ENCODE measurements around the gene STK16.

STK16 gene

DNA sequence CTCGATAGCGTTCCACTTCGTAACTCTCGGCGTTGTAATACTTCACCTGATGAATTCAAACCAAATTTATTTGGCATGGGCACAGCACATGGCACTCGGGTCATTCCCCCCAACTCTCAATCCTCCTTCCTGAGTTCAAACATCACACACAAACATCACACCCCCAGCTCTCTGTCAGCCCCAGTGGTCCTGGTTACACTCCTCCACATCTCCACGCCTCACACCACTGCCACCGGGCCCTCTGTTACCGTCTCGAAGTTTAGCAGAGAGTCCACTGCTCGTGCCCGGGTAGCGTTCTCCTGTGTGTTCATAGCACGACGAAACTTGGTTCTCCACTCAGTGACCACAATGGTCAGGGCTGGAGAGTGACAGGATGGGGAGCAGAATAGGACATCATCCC, 31.1 kb upstream of the STK16 start:
- DNase-seq (ENCODE audit: low read depth): no peak

DNA sequence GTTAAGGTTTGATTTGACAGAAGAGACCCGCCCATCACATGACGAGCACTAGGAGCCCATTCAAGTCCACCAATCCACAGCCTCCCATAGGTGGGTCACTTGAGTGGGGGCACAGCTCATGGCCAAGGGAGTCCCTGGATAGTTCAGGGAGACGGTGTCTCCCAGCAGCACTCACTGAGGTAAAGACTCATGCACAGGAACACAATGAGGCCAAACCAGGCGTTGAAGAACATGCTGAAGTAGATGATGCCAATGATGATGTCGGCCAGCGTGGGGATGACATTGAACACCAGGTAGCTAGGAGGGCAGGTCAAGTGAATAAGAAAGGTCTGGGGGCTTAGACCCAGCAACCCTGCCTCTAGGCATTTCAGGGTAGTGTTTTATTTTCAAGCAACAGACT, 30.5 kb upstream of the STK16 start:
- no peak for DNase-seq (ENCODE audit: low read depth)

DNA sequence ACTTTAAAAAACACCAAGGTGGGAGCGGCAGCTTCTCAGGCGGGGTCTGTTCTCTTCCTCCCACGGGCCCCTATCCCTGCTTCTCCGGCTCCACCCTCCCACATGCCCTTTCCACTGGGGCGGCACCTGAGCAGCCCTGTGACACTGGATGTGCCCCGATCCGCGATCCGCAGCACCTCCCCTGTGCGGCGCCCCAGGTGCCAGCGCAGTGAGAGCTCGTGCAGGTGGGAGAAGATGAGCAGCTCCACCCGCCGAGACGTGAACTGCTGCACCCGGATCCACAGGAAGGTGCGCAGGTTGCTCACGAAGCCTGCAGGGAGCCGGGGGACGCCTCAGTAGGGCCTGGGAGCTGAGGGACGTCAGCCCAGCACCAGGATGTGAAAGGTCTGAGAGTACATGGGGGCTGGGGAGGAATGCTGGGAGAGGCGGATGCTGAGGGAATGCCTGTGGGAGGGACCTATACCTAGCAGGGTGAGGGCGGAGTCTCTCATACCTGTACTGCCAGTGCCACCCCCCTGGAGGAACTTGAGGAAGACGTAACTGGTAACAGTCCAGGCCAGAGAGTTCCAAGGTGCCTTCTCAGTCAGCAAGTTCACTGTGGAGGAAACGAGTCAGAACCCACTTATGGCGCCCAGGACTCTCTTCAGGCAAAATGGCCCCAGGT, 29.3 kb upstream of the STK16 start:
- no peak for DNase-seq (ENCODE audit: low read depth)

DNA sequence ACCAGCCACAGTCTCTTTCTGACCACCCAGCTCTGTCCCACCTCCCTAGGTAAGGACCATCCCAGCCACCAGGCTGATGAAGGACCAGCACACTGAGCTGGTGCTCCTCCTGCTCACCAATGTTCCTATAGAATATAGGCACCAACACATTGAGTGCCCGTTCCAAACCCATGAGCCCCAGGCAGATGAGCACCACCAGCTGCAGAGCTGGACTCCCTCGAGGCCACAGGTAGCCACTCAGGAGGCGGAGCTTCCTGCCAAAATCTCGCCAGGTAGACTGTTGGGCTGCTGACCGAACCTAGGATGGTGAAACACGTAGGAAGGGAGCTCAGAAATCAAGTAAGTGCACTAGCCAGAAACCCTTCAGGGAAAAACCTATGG, 28.8 kb upstream of the STK16 start:
- DNase-seq (ENCODE audit: low read depth): no peak

DNA sequence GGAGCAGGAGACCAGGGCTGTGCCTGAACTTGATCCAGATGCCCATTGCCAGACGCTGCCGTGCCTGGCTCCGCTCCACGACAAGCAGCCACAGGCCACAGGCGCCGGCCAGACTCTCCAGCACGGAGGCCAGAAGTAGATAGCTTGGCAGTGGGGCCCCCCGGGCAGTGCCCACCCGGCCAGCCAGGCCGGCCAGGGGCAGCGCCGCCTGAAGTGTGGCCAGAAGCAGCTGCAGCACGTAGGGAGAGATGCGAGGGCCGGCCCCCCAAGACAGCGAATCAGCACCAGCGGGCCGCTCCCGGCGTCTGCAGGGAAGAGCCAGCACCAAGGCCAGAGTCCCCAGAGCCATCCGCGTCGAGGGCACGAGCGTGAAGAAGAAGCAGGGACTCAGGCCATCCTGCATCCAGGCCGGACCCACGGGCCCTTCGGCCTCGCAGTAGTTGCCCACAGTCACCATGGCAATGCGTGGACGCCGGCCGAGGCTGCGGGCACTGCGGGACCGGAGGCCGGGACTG, 27.0 kb upstream of the STK16 start:
- peak; percentile 62 for DNase-seq (ENCODE audit: low read depth)

DNA sequence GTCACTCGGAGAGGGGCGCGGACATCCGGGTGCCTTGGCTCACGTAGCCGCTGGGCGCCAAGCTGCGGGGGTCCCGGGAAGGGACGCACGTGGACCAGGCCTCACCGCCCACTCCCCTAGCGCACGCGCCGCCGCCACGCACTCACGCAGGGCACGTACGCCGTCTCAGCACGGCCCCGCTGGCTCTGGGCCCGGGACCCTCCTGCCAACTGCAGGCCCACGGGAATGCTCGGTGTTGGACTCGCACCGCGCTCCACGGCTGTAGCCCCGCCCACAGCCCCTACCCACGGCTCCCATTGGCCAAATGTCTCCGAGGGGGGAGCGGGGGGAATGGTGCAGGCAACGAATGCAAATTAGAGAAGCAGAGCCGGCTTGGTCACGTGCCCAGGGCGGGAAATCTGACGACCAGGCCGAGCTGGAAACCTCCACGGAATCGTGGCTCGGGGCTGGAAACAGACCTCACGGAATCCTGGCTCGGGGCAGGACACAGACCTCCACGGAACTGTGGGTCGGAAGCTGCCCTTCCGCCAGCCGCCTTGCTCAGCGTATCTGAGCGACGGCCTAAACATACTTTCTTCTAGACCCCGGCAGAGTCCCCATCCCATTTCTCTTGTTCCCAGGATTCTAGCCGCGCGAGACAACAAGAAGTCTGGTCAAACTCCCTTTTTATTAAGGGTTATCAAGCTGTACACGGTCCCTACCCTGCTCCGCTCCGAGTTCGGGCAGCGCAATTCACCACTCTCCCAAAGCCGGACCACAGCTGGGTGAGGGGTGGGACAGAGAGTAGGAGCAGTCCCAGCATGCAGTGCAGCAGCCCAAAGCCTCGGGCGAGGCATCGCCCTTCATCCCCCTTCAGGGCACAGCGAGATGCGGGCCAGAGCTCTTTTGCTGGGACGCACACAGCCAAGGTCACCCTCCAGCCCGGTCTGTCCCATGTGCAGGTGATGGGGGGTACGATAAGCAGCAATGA, 26.3 kb upstream of the STK16 start, which contains the start of gene ABCB6:
TSS of gene ABCB6 (minus strand) at position 227 of the 970 bp plus-strand sequence. CDS start 285 bp downstream, outside the sequence.
- DNase-seq (ENCODE audit: low read depth): peak; percentile 91

DNA sequence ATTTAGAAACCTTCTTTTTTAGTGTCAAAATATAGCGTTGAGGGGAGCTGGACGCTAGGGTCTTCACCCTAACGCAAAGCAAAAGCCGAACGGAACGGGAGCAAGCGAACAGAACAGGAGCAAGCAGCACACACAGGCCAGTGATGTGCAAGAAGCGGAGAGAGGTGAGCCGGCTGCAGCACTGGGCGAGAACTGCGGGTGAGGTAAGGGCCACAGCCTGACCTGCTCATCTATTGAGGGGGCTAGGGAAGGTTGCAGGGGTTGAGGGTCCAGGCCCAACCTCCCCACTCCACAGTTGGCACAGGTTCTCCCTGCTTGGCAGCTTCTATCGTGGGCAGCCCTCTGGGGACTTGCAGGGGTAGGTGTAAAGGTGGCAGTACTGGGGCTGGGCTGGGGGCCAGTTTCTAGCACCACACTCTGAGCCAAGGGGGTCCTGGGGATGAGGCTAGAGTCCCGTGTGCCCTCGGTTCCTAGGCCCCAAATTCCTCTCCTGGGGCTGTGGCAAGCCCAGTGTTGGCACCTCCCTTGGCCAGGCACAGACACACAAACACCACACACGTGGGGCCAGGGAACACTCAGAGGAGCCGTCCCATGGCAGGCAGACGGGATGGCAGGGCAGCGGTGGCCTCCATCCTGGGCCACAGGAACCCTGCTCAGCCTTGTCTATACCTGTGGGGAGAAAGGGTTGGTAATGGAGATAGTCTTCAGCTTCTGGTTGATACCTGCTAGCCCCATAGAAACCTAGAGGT, 25.3 kb upstream of the STK16 start:
- DNase-seq (ENCODE audit: low read depth): no peak

DNA sequence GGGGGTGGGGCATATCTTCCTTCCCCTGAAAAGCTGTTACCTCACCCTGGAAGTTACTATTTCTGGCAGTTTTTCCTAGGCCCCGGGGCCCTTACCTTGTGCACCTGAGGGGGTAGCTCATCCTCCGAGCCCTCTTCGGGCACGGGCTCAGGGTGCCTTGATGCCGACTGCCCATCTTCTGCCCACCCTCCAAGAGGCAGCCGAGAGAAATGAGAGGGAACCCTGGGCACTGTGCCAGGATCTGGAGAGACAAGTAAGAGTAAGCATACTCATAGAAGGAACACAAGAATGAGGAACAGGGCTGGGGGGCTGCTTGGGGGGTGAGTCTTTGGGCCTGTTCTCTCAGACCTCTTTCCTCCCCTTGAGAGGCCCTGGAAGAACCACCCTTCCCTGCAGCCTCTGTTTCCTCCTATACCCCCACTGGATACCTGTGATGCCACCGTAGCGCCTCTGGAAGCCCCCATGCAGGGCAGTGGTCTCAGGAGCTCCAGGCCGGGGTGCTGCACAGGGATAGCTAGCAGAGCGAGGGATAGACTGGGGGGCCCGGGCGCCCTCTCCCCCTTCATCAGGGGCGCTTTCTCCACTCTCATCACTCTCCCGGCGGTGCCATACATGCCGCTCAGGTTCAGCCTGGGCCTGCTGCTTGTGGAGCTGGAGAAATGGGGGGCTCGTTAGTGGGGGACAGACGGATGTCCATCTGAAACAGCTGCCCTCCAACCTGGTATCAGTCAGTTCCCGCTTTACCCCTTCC, 24.5 kb upstream of the STK16 start:
- DNase-seq (ENCODE audit: low read depth): no peak

DNA sequence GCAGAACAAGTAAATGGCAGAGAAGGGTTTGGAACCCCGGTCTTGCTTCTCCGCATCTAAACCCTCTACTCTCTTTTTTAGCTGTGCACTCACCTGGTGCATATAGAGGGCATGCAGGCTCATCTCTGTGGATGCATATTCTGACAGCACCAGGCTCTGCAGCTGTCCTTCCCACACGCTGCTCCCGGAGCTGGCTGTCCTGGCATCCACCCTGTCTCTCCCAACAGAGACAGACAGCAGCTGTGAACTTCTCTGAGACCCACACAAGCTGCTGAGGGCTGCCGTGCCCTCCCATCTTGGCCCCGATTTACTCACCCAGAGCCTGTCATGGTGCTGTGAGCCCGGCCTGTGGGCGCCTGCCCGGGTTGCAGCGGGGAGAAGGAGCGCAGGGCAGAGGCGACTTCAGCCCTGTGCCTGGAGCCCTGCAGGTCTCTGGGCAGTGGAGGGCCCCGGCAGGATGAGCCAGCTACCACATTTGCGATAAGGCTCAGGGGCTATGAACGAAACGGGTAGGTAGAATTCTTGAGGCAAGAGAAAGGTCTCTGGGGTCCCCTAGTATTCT, 23.2 kb upstream of the STK16 start:
- no peak for DNase-seq (ENCODE audit: low read depth)

DNA sequence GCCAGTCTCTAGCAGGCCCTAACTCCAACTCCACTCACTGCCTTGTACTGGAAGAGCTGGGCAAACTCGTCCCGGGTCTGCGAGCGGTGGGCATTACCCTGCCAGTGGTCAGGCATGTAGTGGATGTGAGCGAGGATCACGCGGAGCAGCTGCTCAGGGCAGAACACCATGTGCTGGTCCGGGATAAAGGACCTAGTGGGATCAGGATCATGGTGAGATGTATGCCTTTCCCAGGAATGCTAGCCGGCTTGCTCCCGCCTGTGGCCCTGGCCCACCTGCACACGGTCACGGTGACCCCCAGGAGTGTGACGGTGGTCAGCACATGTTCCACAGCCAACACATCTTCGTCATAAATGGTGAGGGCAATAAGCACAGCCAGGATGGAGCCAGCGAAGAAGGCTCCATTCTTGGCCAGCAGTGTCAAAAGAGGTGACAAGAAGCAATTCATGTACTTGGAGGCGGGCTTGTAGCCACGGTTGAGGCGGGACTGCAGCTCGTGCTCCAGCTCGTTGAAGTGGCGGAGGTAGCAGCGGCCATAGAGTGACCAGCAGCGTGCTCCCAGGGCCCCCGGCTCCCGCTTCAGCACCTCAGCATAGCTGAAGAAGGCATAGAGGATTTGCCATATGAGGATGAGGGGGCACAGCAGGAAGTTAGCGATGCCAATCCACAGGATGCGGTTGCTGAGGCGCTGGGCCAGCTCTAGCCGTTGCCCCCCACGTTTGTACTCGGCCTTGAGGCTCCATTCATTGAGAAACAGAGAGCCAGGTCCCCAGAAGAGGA, 21.3 kb upstream of the STK16 start:
- DNase-seq (ENCODE audit: low read depth): no peak

DNA sequence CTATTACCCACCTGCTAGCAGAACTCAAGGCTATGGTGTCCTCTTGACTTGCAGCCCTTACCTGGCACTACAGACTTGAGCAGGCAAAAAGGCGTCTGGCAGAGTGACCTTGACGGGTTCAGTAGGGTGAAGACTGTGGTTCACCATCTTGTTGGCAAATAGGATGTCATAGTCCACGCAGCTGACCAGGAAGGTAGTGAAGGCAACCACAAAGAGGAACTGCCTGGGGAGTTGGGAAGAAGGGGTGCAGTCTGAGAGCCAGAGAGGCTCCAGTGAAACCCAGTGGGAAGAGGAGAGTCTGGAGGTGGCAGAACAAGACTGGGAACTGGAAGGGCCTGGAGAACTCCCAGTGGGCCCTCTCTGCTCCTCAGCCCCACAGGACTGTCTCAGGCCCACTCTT, 19.9 kb upstream of the STK16 start:
- DNase-seq (ENCODE audit: low read depth): no peak

DNA sequence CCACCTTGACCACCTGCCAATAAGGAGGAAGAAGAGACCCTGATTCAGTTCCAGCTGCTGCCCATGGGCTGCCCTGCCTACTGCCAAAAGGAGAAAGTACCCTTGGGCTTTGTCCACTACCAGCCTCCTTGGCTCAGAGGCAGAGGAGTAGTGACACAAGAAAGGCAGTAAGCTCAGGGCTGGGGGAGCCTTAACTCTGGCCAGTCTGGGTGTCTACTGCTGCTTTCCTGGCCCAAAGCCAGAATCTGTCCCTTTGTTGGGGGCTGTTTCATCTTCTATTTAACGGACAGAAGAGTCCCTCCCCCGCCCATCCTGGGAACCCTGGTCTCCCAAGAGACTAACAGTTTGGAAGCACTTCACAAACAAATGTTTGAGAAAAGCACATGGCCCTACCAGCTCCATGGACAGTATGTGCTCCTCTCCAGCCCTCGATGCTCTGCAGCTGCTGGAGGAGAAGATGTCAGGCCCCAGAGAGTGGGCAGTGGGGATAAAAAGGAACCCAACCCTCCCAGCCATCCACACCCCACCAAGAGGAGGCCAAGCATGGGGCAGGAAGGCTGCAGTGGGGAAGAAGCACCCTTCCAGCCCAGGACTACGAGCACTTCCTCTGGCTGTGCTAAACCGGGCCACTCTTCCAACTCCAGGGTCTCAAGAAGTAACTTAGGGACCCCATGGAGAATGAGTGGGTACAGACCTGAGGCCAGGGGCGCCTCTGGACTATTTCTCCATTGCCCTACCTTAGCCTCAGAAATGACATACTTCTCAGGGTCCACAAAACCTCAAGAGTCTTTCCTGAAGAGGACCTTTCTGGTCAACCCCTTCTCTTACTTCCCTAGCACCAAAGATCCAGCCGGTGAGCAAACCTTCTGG, 17.0 kb upstream of the STK16 start:
- no peak for DNase-seq (ENCODE audit: low read depth)

DNA sequence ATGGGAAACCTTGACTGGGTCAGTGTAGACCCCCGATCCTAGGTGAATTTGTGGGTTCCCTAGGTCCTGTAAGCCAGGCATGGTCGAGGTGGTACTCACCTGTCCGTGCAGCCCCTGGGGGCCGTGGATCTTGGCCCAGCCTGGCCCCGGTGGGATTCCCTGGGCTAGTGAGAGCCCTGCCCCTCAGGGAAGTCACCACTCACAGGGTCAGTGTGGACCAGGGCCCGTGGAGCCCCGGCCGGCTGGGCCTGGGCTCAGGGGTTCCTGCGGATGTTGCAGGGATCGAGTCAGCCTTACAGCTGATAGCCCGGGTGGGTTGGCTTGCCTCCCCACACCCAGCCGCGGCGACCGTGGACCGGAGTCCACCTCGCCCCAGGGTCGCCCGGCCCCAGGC, 16.4 kb upstream of the STK16 start:
- DNase-seq (ENCODE audit: low read depth): no peak

DNA sequence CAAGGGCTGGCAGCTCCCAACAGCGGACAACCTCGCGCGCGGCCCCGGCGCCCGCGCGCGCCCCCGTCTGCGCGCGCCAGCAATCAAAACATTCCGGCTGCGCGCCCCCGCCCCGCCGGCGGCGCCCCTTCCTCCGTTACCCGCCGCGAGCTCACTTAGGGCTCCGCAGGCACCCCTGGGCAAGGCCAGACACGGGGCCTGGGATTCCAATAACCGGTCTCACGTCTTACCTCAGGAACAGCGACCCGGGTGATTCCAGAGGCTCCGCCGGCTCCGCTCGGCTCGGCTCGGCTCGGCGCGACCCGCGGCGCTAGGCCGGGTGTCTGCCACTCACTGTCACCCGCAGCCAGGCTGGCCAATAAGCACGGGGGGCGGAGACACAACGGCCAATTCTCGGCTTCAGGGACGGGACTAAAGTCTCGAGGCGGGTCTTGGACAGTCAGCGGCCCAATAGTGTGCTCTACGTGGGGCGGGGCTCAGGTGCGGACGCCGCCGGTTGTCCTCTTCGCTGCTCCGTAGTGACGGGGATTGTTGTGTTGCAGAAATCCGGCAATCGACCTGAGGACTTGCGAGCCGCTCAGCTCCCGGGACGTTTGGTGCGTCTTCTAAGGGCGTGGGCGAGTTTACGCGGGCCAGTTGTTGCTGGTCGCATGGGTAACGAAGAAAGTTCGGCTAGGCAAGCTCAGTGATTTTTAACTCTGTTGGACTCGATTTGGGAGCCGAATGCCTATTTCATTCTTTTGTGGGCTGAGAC, 15.8 kb upstream of the STK16 start, which contains the start of the genes ANKZF1 and ATG9A:
TSS of gene ANKZF1 (plus strand) at position 502 of the 754 bp plus-strand sequence. CDS start 452 bp downstream, outside the sequence.
TSS of gene ATG9A (minus strand) at position 332 of the 754 bp plus-strand sequence. CDS start 1,612 bp downstream, outside the sequence.
- peak; percentile 99 for DNase-seq (ENCODE audit: low read depth)

DNA sequence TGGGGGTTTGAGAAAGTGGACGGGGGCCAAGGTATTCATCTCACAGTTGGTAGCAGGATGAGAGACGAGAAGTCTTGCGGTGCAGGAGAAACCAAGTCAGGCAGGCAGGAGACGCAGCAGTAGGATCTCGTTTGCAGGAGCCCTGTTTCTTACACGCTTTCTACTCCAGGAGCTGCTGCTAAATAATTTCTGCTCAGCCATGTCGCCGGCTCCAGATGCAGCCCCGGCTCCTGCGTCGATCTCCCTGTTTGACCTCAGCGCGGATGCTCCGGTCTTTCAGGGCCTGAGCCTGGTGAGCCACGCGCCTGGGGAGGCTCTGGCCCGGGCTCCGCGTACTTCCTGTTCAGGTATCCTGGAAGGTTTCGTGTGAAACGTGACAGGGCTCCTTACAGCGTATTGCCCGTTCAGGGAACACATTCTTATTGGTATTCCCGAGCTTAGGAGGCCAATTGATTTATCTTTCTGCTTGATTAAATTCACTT, 15.2 kb upstream of the STK16 start:
- DNase-seq (ENCODE audit: low read depth): peak; percentile 35

DNA sequence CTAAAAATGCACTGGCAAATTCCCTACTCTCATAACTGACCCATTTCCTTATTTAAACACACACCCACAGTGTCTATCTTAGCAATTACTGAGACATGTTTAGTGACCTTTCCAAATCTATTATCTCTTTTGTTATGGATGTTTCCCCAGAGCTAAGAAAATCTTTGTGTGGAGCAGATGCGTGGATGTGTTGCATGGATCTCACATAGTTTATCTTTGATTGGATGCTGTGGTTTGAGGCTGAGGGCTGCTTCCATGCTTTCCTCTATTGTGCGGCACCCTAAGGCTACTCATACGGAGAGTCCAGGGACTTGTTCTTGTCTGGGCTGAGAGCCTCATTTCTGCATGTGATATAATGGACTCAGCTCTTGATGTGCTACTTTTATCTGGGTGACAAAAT, 10.9 kb upstream of the STK16 start:
- DNase-seq (ENCODE audit: low read depth): no peak

DNA sequence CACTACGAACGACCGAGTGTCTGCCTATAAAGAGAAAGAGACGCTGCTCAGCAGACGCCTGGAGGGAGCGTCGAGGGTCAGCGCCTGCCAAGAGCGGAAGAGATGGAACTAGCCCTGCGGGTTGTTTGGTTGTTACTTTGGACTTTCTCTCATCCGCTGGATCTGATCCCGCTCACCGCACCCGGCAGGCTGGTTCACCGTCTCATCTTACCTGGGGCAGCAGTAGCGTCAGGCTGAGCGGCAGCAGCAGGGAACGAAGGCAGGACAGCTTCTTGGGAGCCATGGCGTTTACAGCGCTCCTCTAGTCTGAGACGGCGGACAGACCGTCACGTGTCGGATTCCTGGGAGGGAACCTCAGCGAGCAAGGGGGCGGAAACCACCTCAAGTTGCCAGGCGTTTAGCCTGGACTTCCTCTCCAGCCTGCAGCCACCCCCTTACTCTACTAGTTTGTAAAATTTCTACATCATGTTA, 2.0 kb upstream of the STK16 start:
- peak; percentile 60 for DNase-seq (ENCODE audit: low read depth)

DNA sequence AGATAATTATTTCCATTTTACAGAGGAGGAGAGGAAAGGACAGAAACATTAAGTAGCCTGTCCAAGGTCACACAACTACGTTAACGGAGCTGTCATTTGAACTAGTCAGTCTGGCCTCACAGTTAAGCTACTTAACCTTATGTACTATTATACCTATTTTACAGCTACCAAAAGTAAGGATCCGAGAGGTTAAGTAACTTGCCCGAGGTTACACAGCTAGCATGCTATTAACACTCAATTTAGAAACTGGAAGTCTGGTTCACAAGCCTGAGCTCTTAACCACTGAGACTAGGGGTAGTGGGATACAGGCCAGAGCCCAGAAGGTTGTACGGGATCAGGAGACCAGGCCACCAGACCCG, 511 bp upstream of the STK16 start:
- DNase-seq (ENCODE audit: low read depth): no peak

Data from amniotic epithelial cell (primary cell).